GM12878 (cell line): ENCODE data around the gene AKAP8. TPM values are rescaled to one million over a fixed set of nuclear protein-coding genes. Genes with fewer than 3 reads are reported as not detected.

Source experiments
- ATAC-seq: fragments of 200-7000 bp; cut with Tn5 transposase; 3 replicates; pipeline ENCODE4 v1.9.1; 2020; ENCODE audit warnings: mild to moderate bottlenecking, moderate library complexity
- BruUV-seq: library from RNA; stranded (reverse); fragments of 400-500 nt; replicated peaks from 2 replicates; lab custom pipeline; 2021; lab: Mats Ljungman, UMichigan
- CTCF ChIA-PET: fragments of 300-600 bp; sonication (Branson Sonifier 250); formaldehyde crosslinking; extraction: SDS; loops from one replicate; lab custom pipeline; 2021; ENCODE audit warnings: inconsistent platforms; lab: Yijun Ruan, JAX
- POLR2A ChIA-PET: fragments of 350-600 bp; formaldehyde crosslinking; extraction: SDS; loops from one replicate; lab custom pipeline; 2021; ENCODE audit warnings: inconsistent platforms; lab: Charles Lee
- RAD21 ChIA-PET: fragments of 300-600 bp; sonication (Branson Sonifier 250); formaldehyde crosslinking; loops from one replicate; lab custom pipeline; 2023; ENCODE audit warnings: antibody characterized with exemption; ENCODE audit not compliant: unreplicated experiment; lab: Charles Lee
- SMC1A ChIA-PET: fragments of 300-600 bp; sonication (Branson Sonifier 250); formaldehyde crosslinking; loops from one replicate; lab custom pipeline; 2023; ENCODE audit not compliant: unreplicated experiment, uncharacterized antibody; lab: Charles Lee
- DNase-seq: peaks from one replicate; pipeline ENCODE4 v3.0.0-alpha.2; 2011; ENCODE audit warnings: low read depth, low spot score
- FAIRE-seq: peaks from 3 replicates; lab custom pipeline; 2011; peaks lifted over from hg19 to GRCh38; lab: Jason Lieb, UNC
- H2AFZ ChIP-seq: 2 replicates; pipeline ENCODE4 v1.6.0; 2011; ENCODE audit warnings: low read depth, low read length, control low read depth; ENCODE audit not compliant: control insufficient read depth
- H3K27ac ChIP-seq: 2 replicates; pipeline ENCODE4 v1.5.1; 2011; ENCODE audit warnings: control low read depth; ENCODE audit not compliant: control insufficient read depth, insufficient read depth
- H3K27me3 ChIP-seq, 2 experiments: replicated peaks in 1 of 2; 2 replicates each; pipeline versions ENCODE4 v1.6.0 to v1.6.1; 2011; ENCODE audit warnings: low read length in 1 of 2; ENCODE audit not compliant: control insufficient read depth in 2 of 2, insufficient read depth in 2 of 2
- H3K36me3 ChIP-seq, 2 experiments: 2 replicates each; pipeline ENCODE4 v1.5.1; 2011; ENCODE audit warnings: low read length in 1 of 2; ENCODE audit not compliant: control insufficient read depth in 2 of 2, insufficient read depth in 2 of 2
- H3K4me1 ChIP-seq: 2 replicates; pipeline ENCODE4 v1.6.1; 2011; ENCODE audit warnings: mild to moderate bottlenecking, low read length, moderate library complexity, mixed read lengths; ENCODE audit not compliant: control insufficient read depth, insufficient read depth
- H3K4me2 ChIP-seq: 2 replicates; pipeline ENCODE4 v1.6.0; 2011; ENCODE audit warnings: control low read depth; ENCODE audit not compliant: control insufficient read depth, insufficient read depth
- H3K4me3 ChIP-seq: fragments of 200-600 bp; sonication (generic); 2 replicates; pipeline ENCODE4 v1.5.1; 2016
- H3K79me2 ChIP-seq: 2 replicates; pipeline ENCODE4 v1.6.0; 2011; ENCODE audit warnings: low read length; ENCODE audit not compliant: control insufficient read depth, insufficient read depth
- H3K9ac ChIP-seq: 2 replicates; pipeline ENCODE4 v1.8.0; 2011; ENCODE audit warnings: low read length, control low read depth, mixed read lengths; ENCODE audit not compliant: control insufficient read depth, insufficient read depth
- H3K9me3 ChIP-seq: replicated peaks from 3 replicates; pipeline ENCODE4 v1.5.1; 2011; ENCODE audit warnings: mild to moderate bottlenecking, low read length; ENCODE audit not compliant: control insufficient read depth, insufficient read depth
- H4K20me1 ChIP-seq: 2 replicates; pipeline ENCODE4 v1.6.0; 2011; ENCODE audit not compliant: control insufficient read depth, insufficient read depth
- CBX3 ChIP-seq: fragments of 200-600 bp; sonication (generic); IDR thresholded peaks from 2 replicates; pipeline ENCODE4 v1.6.1; 2016; ENCODE audit warnings: low read depth, borderline replicate concordance
- GABPA ChIP-seq: IDR thresholded peaks from 2 replicates; pipeline ENCODE4 v1.6.1; 2014; ENCODE audit warnings: antibody characterized with exemption, low read depth, mild to moderate bottlenecking, inconsistent platforms
- HDGF ChIP-seq: fragments of 450-650 bp; IDR thresholded peaks from 2 replicates; pipeline ENCODE4 v1.6.1; 2016; ENCODE audit warnings: antibody characterized with exemption
- NR2F1 ChIP-seq: fragments of 450-650 bp; conservative IDR thresholded peaks from 2 replicates; pipeline ENCODE4 v1.6.1; 2017; ENCODE audit warnings: mild to moderate bottlenecking
- POLR2A ChIP-seq: IDR thresholded peaks from 2 replicates; pipeline ENCODE4 v1.6.1; 2011; ENCODE audit warnings: low read depth, mild to moderate bottlenecking, low read length
- POLR2AphosphoS2 ChIP-seq: IDR thresholded peaks from 2 replicates; pipeline ENCODE4 v1.6.1; 2011; ENCODE audit warnings: low read depth, mild to moderate bottlenecking, low read length, improper control_type of control experiment, moderate library complexity
- POLR2AphosphoS5 ChIP-seq: IDR thresholded peaks from 2 replicates; pipeline ENCODE4 v1.6.1; 2011; ENCODE audit warnings: mild to moderate bottlenecking, low read length, inconsistent platforms
- RBBP5 ChIP-seq: fragments of 200-600 bp; sonication (generic); conservative IDR thresholded peaks from 2 replicates; pipeline ENCODE4 v1.6.1; 2016
- TCF7 ChIP-seq: IDR thresholded peaks from 2 replicates; pipeline ENCODE4 v1.6.1; 2014; ENCODE audit warnings: antibody characterized with exemption, borderline replicate concordance
- WGBS: methylation state at CpG from one replicate; pipeline ENCODE4 v1.1.6; 2016; ENCODE audit warnings: low lambda C conversion rate; ENCODE audit not compliant: insufficient replicate concordance, insufficient coverage; ENCODE audit errors: missing lambda C conversion rate; 5-methylcytosine and 5-hydroxymethylcytosine counted together
- in situ Hi-C: fragments of 300-500 bp; cut with MboI; formaldehyde crosslinking; loops from 9 replicates; pipeline ENCODE4 v1.14.3; 2018; ENCODE audit warnings: mixed read lengths
- intact Hi-C: fragments of 100-400 bp; cut with micrococcal nuclease; formaldehyde crosslinking; loops from one replicate; pipeline ENCODE4 v1.14.2; 2022; ENCODE audit not compliant: unreplicated experiment
- polyA plus RNA-seq, 11 experiments: library from polyadenylated mRNA; depleted of rRNA in 4 of 11; unstranded in 6 of 11; stranded (reverse) in 5 of 11; fragments of >200 nt; fragmentation: Nextera tagmentation in 4 of 11; fragmentation: Illumina TruSeq in 1 of 11; extraction: Ambion mirVana in 4 of 11; extraction: Trizol in 1 of 11; gene quantifications; 1 replicate in 1 of 11; 2 replicates in 10 of 11; pipeline versions ENCODE4 v1.2.1 to v1.2.3, GENCODE V29; 2011 to 2016; ENCODE audit warnings: inconsistent platforms in 2 of 11, missing spikeins in 2 of 11, low read depth in 1 of 11
- total RNA-seq, 4 experiments: library from RNA; depleted of rRNA in 3 of 4; stranded (reverse); fragments of >200 nt in 3 of 4; fragmentation: Illumina TruSeq in 1 of 4; extraction: Trizol in 1 of 4; gene quantifications; 2 replicates each; pipeline versions ENCODE4 v1.2.1 to v1.2.3, GENCODE V29; 2013 to 2021

AKAP8 gene
- total and polyA plus RNA-seq, 10 of the 15 experiments (the other 5 are each of a cell fraction or from before 2014, with no cell fraction given), result 5.3 to 57.7 (median 20.6) TPM

- Histone ChIP-seq H3K27me3 (no peaks in the 10 kb centered on the region), H2AFZ (no peak overlapping the region), H3K79me2 (peaks cover 33% of the 10 kb centered on the region), H3K4me1 (0 out of 2 replicates have a peak, but pooled peaks cover 2% of the 10 kb centered on the region), H3K4me3 (no peak overlapping the region), H3K9ac (no peak overlapping the region), H3K27ac (no peak overlapping the region), H3K4me2 (no peak overlapping the region), H3K36me3 (peaks cover 11 to 52% of the 10 kb centered on the region in 2 experiments; a peak in 3 of 4 replicates), H3K9me3 (no peaks in the 10 kb centered on the region), H4K20me1 (0 out of 2 replicates have a peak, but pooled peaks cover 5% of the 10 kb centered on the region)
- TF ChIP-seq POLR2A, result 0 out of 2 replicates have a peak, but pooled peaks have one; percentile 19
- TF ChIP-seq TCF7, result no peak
- RAD21 ChIA-PET, result no interaction called here
- SMC1A ChIA-PET, result no interaction called here
- FAIRE-seq, result no peak
- WGBS, result 96% methylated on average over 17 of the region's 17 CpGs
- no TSS peak for BruUV-seq
- POLR2A ChIA-PET, result no interaction called here
- DNase-seq, result no peak
- in situ Hi-C loops, result no loop called here
- intact Hi-C loops, result no loop called here
- CTCF ChIA-PET, result interaction anchor here (0.6 to 1.7 kb wide), 3 partner anchors 14 to 83 kb away, joined by 3 read pairs; no protein-coding TSS in a partner anchor
- no peak for ATAC-seq
Measured at GRCh38 chr19:15371786-15372380, 7.7 kb downstream of the AKAP8 start.

- no peak overlapping the region for H3K9ac ChIP-seq
- ChIA-PET SMC1A (no interaction called here), POLR2A (no interaction called here), CTCF (interaction anchor here (1.1 to 1.7 kb wide), 2 partner anchors 24 to 83 kb away, joined by 3 read pairs; no protein-coding TSS in a partner anchor), RAD21 (interaction anchor here (0.9 kb wide), 1 partner anchor 13 kb away, joined by 3 read pairs; no protein-coding TSS in a partner anchor)
- 0 out of 2 replicates have a peak, but pooled peaks cover 5% of the 10 kb centered on the region for H4K20me1 ChIP-seq
- BruUV-seq, result no TSS peak
- no peaks in the 10 kb centered on the region for H3K27me3 ChIP-seq
- 100% methylated on average over 7 of the region's 7 CpGs for WGBS
- FAIRE-seq (no peak), ATAC-seq (no peak), DNase-seq (no peak)
- intact Hi-C loops (no loop called here), in situ Hi-C loops (no loop called here)
- peaks cover 26% of the 10 kb centered on the region for H3K79me2 ChIP-seq
- peaks cover 14 to 52% of the 10 kb centered on the region in 2 experiments; a peak in 3 of 4 replicates for H3K36me3 ChIP-seq
- H3K4me3 ChIP-seq, result no peak overlapping the region
- 0 out of 2 replicates have a peak, but pooled peaks cover 2% of the 10 kb centered on the region for H3K4me1 ChIP-seq
- H3K4me2 ChIP-seq, result no peak overlapping the region
- TF ChIP-seq CBX3 (no peak), POLR2A (0 out of 2 replicates have a peak, but pooled peaks have one; percentile 17), NR2F1 (no peak), GABPA (no peak), POLR2AphosphoS2 (no peak), POLR2AphosphoS5 (no peak), HDGF (no peak), RBBP5 (no peak)
- H3K9me3 ChIP-seq, result no peaks in the 10 kb centered on the region
- no peak overlapping the region for H3K27ac ChIP-seq
- H2AFZ ChIP-seq, result no peak overlapping the region
Measured at GRCh38 chr19:15371119-15371518, 8.5 kb downstream of the AKAP8 start.
